ACHN (cell line): ENCODE data around the gene DPH5.
A peak's percentile ranks its signal among the peaks of the same experiment; 100 is the strongest.
"Not testable (repeated sequence)": the region's sequence is repeated elsewhere in the genome, so short reads cannot be mapped to it uniquely, and the experiment has no call there.

Experiments
- DNase-seq: peaks from one replicate; pipeline ENCODE4 v3.0.0-alpha.2; 2015
- in situ Hi-C: cut with HindIII; loops from 2 replicates; pipeline ENCODE4 v1.10.0; 2017; ENCODE audit warnings: low sequenced_read_pairs, low pct_ligation_motif_present, low pct_unique_long_range_greater_than_20kb

The DPH5 gene

DNA sequence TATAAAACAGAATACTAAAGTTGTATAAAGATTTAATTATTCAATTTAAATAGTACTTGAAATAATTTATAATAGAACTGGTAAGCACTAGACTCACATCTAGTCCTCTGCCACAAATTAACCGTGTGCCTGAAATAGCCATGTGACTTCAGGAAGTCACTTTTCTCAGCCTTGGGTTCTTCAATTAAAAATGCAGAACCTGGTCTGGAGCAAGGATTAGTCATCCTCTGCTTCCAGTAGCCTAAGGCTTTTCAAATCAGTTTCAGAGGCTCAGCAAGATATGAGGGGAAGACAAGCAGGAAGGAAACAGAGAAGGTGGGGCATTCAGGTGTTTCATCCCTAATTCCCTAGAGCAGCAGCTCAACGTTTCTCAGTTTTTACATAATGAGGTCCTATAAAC is 23.0 kb downstream of the DPH5 start:
- in situ Hi-C loops = no loop called here
- no peak for DNase-seq

DNA sequence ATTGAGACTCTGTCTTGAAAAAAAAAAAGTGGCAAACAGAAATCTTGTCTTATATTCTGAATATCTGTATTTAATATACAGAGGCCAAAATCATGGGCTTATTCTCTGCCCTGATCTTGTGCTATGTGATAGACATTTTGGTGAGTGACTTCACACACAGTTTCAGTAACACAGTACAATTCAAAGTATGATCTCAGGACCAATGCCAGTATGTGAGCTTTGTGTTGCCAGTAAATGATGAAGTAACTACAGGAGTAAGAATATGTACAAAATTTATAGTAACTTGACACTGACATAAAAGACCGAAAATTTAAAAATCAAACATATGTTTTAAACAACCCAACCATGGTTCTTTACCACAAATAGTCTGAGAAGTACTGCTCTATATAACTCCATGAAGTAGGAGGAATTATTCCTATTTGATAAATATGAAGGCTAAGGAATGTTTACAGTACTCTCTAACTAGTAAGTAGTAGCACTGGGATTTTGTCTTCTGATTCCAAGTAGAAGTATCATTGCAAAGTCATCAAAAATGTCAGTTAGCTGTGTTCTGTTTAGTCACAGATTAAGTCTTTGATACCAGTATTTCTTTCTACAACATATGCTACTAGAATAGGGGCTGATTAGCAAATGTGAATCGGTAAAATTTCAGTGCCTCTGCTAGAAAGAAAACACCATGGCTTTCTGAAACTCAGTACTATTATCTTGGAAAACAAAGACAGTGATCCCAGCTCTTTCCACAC is 25.3 kb downstream of the DPH5 start:
- in situ Hi-C loops = no loop called here
- no peak for DNase-seq

DNA sequence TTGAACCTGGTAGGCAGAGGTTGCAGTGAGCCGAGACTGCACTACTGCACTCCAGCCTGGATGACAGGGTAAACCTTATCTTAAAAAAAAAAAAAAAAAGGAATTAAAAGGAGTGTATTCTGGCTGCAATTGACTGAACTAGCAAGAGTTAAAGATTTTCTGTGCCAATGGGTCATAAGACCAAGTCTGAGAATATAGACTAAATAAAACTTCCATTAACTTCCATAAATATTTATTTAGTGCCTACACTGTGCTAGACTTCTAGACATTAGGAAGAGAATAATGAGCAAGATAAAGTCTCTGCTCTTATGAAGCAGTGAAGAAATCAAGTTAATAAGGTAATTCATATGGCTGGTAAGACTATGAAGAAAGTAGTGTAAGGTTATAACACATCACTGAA is 27.2 kb downstream of the DPH5 start:
- no peak for DNase-seq
- in situ Hi-C loops = no loop called here

DNA sequence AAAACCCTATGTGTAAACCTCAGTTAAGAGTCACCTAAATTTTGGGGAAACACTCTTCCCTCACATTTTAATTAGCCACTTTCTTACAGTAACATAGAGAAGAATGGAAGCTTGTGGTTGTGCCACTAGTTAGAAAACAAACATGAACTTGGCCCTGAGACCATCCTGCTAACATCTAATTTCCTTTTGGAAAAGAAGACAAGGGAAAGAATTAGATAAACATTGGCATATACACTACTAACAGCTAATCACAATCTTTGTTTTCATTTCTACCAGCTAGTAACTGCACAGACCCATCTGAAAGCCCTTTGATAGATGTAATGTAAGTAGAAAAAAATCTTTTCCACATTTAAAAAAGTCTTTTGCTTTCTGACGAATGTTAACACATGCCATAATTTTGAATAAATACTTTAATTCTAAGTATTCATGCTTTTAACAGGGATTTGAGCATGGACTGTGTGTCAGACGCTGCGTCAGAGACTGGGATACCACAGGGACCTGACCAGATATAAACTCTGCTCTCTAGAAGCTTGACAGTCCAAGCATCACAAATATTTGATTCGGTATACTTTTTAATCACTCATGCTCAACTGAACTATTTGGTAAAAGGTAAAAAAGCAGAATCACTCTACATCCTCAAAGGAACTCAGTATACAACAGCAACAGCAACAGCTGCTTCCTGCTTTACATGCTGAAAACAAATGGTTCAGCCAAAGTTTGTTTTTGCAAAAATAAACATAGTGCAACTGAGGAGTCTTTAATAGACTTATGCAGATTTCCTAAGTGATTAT is 30.2 kb downstream of the DPH5 start:
- no peak for DNase-seq
- in situ Hi-C loops = no loop called here

DNA sequence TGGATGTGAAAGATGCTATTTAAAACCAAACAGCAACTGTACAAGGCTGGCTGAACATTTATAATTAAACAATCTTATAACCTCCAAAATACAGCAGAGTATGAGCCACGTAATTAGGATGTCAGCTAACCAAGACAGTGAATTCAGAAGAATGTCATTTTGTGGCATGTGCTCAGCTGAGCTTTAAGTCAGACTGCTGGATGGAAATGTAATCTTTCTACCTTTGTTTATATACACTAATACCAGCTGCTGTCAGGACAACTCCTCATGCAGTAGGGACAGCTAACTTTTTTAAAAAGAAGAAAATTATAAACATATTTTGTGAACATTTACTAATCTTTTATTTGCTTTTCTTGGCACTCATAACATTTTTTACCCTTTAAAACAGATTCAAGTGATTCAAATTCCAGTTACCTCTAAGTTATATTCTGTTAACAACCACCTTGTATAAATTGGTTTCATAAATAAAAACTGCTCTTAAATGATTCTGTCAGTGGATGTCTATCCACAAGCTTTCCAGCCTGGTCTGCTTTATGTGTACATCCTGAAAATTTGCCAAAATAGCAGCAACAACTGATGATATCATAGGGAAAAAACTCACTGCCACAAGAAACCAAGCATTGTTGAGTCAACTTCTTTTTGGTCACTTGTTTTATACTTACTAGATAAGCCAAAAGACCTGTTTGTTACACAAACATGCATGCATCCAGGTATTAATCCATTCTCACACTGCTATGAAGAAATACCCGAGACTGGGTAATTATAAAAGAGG is 36.1 kb downstream of the DPH5 start:
- in situ Hi-C loops = no loop called here
- DNase-seq = peak; percentile 38

DNA sequence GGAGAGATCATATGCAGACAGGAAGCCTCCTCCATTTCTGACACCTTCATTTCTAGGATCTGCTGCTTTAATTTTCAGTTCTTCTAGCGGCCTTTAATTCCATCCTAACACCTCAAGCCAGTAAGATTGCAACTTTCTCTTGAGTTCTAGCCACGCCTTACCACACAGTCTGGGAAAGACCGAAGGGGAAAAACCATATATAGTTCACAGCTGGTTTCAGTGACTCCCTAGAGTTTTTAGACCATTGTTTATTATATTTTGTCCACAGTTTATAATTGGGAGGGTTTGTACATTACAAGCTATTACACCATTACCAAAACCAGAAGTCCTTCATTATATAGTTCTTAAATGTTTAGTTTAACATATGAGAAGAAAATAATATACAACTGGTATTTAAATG is 37.5 kb downstream of the DPH5 start:
- in situ Hi-C loops = no loop called here
- no peak for DNase-seq

DNA sequence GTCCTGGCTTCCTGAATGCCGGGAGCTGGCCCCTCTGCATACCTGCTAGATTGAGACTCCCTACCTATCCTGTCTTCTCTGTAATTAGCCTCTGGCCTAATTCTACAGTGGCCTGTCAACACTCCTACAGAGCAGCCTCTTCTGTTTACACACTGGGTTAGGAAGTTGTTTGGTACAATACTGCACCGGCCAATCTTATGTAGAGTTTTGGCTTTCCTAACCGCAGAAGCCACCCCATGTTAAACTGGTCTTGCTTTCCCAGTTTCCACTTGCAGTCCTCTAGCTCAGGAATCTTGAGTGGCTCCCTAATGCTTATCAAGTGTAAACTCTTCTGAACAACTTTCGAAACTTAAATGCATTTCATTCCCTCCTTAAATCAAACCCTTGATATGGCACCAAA is 42.8 kb downstream of the DPH5 start:
- DNase-seq = no peak
- in situ Hi-C loops = no loop called here

DNA sequence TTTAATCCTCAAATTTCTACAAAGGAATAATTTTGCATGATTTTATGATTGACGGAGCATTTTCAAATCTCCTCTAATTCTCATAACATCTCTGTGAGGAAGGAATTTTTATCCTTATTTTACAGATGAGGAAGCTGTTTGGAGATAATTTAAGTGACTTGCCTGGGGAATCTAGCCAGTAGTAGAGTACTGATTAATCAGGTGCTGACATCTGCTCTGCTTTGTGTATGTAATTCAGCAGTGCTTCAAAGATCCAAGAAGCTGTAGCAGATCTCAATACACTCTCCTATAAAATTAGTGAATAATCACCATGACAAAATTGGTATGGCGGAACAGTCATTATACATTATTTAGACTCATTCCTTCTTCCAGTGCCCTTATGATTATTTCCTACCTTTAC is 46.0 kb downstream of the DPH5 start:
- DNase-seq = no peak
- in situ Hi-C loops = no loop called here

DNA sequence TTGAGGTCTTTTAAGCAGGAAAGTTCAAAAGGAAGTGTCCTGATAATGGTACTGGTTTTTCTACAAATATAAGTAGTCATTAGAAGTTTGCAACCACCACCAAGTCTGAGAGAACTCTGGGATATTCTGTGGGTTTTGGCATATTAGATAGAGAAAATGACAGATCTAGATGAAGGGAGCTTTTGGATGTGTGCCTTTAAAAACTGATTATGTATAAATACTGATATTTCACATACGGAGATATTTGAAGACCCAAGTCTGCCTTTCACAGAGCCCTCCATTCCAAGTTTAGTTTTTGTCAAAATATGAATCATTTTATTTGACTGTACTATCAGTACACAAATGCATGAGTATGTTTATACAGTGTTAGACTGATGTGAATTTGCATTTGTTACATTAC is 48.6 kb downstream of the DPH5 start:
- no peak for DNase-seq
- in situ Hi-C loops = no loop called here

DNA sequence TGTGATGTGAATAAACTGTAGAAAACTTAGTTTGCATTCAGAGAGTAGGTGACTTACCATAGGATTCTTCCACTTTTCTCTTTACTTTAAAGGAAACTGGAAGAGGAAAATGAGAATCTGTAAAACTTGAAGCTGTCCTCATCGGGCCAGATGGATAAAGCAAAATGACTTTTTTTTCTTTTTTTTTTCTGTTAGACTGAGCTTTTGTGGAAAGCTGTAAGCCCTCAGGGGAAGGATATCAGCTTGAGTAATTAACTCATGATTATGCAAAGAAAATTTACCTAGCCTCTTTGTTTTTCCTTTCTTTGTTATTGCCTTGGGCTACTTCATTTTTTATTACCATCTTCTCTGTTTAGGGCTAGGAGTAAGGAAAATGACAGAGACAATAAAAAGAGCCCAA is 53.4 kb downstream of the DPH5 start:
- in situ Hi-C loops = no loop called here
- no peak for DNase-seq

DNA sequence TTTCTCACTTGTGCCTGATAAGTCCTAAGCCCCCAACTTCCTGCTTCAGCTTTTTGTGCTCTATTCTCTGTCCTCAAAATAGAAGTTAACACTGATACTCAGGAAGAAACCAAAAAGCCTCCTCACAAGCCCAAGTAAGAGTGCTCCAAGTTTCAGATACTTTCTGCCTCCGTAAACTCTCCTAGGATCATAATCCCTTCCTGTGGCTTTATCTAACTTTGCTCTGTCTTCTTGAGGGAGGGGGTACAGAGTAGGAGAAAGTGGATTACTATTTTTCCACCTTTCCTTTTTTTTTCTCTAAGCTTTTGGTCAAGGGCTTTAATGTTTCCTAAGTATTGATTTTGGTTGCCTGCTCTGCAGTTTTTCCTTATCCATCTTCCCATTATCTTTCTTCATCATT is 54.6 kb downstream of the DPH5 start:
- no peak for DNase-seq
- in situ Hi-C loops = no loop called here

DNA sequence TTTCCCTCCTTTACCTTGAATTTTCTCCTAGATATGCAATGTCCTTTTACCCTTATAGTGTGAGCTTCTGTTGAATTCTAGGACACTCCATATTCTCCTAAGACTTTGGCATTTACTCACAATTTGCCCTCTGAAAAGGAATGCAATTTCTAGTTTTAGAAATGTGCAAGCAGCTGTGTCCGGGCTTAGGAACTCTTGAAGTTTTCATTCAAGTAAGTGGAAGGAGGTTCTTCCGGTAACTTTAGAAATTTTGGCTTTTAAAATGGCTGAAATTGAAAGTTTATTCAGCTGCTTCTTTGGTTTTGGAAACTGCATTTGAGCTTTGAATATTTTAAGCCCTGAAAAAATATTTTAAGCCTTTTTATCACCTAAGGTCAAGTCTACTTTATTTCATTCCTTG is 56.3 kb downstream of the DPH5 start:
- DNase-seq = no peak
- in situ Hi-C loops = no loop called here

DNA sequence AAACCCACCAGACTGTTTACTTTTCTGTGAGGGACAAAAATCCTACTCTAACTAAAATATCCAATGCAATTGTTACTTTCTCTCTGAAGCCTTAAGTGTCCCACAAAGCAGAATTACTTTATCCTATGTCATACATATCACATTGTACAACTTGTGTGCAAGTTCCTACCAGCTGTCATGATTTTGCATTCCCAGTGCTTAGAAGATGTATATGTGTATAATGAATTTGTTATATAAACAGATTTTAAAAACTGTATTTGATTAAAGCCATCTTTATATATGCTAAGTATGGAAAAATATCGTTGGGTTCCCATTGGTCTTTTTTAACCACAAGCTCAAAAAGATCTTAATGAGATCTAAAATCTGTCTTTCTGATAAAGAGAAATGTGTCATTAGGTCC is 57.0 kb downstream of the DPH5 start:
- DNase-seq = no peak
- in situ Hi-C loops = no loop called here

DNA sequence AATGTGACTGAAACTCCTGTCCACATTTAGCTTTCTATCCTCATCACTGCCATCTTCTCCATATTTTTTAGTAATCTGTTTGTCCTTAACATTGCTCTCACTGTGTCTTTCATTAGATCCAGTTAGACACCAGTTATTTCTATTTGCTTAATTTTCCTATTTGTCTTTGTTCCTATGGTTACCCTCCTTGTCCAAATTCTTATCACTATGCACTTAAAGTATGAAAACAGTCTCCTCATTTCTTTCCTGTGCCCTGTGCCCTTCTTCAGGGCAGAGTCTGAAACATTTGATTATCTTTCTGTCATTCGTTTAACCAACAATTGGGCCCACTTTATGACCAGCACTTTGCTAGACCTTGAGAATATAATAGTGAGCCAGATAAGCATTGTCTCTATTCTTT is 65.5 kb downstream of the DPH5 start:
- no peak for DNase-seq
- in situ Hi-C loops = no loop called here

DNA sequence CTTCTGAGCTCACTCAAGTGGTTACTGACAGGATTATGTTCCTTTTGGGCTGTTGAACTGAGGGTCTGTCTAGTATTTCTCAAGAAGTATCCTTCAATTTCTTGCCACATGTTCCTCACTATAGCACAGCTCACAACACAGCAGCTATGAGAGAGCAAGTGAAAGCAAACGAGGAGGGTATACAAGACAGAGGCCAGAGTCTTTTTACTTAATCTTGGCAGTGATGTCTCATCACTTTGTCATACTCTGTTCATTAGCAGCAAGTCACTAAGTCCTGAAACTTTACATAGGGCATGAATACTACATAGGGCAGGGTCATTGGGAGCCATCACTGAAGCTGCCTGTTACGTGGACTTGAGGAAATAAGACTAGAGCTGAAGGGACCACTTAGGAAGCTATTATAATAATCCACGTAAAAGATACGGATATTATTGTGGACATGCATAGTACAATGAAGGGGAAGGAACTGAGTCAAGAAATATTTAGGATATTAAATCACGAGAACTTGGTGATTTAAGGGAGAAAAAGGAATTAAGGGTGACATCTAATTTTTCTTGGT is 66.0 kb downstream of the DPH5 start:
- in situ Hi-C loops = no loop called here

DNA sequence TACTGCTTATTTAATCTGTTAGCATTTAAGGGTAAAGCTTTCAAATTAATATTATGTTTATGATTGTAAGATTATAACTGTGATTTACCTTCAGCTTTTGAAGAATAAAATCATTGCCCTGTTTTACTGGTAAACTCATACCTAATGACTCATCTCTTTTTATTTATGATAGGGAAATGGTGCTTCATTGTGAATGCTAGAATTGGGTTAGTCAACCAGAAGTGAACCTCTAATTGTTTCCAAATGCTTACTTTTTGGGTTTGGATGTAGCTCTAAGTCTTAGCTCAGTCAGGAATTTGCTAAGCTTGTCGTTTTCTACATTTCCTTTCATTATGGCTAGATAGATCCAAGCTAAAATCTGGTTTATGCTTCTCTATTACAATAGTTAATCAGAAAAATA is 70.3 kb downstream of the DPH5 start:
- no peak for DNase-seq
- in situ Hi-C loops = no loop called here

More for the DNA sequence above, 66.0 kb downstream of the DPH5 start:
- no peak for DNase-seq

DNA sequence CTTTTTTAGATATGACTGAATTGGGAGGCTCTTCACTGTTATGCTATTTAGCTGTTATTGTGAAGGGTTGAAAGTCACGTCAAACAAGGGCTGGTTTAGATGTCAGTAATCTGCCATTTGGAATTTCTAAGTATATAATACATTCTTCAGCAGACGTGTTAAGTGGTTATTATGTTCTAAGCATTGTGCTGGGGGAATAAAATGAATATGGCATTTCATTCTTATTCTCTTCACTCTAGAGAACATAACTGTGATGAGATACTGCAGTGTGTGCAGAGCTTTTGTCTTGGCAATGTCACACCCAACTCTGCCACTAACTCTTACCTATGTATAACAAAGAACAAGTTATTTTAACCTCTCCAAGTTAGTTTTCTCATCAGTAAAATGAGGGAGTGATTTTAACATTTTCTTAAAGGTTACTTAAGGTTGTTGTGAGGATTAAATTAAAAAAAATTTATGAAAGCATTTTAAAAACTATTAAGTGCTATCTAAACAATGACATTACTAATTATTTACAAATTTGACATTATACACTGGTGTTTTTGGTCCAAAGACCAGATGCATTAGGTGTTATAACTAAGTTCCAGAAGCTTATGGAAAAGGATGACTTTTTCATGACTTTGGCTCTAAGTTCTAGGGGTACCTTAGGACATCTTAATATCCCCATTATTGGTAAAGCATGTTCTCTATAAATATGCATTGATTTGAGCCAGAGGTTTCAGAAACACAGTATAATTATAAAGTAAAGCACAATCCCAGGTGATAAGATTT is 71.4 kb downstream of the DPH5 start:
- in situ Hi-C loops = no loop called here
- DNase-seq = no peak

DNA sequence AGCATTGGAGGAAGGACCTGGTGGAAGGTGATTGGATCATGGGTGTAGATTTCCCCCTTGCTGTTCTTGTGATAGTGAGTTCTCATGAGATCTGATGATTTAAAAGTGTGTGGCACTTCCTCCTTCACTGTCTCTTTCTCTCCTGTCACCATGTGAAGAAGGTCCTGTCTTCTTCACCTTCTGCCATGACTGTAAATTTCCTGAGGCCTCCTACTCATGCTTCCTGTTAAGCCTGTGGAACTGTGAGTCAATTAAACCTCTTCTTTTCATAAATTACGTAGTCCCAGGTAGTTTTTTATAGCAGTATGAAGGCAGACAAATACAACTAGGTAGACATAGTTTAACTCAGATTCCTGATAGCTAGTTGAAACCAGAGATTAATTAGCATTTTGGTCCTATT is 72.6 kb downstream of the DPH5 start:
- in situ Hi-C loops, DNase-seq: not testable (repeated sequence)
